HG02642 (cell line): ENCODE data around the gene PPP1R14D.

Experiments
- ATAC-seq: cut with Tn5 transposase; IDR thresholded peaks from one replicate; pipeline ENCODE4 v1.9.1; 2021; ENCODE audit warnings: mild to moderate bottlenecking; ENCODE audit not compliant: unreplicated experiment, poor library complexity

PPP1R14D gene

DNA sequence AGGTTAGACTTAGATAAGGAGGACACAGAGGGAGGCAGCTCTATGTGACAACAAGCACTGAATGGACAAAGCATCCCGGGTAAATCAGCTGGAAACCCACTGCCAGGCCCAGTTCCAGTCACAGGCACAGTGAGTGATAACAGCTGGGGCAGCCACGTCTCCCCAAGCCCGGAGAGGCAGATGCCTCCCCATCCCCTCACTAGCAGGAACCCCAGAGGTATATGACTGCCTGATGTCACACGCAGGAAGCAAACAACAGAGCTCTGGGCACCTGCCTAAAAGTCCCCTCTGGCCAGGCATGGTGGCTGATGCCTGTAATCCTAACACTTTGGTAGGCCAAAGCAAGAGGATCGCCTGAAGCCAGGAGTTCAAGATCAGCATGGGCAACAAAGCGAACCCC lies 40.5 kb downstream of the PPP1R14D start:
- ATAC-seq, result no peak

GRCh38 chr15:40787344-40787841 lies 41.1 kb downstream of the PPP1R14D start:
- no peak for ATAC-seq

DNA sequence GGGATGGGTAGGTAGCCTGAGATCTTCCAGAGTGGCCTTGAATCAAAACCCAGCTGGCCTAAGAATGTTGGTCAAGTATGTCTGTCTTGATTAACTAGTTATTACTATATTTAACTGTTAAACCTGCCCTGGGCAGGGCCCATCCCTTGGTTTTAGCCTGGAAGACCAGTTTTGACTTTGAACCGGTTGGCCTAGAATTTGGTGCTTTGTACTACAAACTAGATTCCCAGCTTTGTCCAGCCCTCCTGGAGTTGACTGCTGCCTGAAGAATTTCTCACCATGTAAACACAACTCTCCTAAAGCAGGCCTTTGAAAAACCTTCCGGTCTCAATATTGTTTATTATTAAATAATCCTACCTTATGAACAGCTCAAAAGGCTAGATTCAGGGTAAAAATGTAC lies 42.7 kb downstream of the PPP1R14D start:
- ATAC-seq, result no peak

- no peak for ATAC-seq
Observed at GRCh38 chr15:40785164-40785563, 43.3 kb downstream of the PPP1R14D start.

DNA sequence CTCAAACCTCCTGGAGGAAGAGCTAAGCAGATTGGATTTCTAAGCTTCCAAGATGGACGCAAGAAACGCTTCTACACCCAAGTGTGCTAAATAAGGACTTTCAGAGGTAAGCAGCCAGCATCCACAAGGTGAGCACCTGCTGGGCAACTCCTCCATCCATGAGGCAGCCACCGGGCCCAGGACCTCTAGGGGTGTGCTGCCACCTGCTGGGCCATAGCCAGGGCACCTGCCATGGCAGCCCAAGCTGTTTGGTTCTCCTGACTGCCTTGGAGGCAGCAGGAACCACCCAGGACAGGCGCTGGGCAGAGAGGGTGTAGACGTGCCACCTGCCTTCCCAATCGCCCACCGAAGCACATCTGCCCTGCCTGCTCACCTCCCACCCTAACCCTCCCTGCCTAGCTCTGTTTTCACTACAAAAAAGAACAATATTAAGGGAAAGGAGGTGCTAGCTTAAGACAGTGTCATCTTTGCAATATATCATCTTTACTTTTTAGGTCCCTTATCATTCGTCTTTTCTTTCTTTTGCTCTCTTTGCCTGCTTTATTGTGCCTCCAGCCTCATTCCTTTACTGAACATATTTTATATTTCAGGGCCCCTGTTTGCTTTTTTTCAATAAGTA lies 45.8 kb downstream of the PPP1R14D start:
- ATAC-seq, result peak; percentile 81

DNA sequence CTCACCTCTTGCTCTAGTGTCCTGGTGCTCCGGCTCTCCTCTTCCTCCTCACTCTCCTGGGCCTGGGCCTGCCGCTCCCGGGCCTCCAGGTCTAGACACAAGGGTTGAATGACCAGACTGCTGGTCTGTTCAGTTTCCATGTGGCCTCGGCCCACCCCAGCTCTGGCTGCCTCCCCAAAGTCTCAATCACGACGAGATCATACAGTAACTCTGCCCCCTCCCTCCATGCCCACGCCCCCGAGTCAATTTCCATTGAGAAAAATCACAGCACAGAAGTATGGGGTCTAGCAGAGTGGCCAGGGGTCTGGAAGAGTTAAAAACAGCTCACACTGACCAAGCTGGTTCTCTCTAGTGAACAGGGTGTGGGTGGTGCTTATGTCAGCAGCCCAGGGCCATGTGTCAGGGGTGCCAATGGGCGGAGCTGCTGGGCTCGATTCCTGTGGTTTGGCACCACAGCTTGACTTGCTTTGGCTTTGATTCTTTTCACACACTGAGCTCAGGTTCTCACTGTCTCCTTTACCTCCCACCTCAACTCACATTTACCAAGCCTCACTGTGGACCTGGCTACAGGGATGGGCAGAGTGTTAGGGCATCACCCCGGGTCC lies 51.9 kb downstream of the PPP1R14D start:
- no peak for ATAC-seq

GRCh38 chr15:40775740-40776536 lies 52.6 kb downstream of the PPP1R14D start:
- ATAC-seq, result no peak

DNA sequence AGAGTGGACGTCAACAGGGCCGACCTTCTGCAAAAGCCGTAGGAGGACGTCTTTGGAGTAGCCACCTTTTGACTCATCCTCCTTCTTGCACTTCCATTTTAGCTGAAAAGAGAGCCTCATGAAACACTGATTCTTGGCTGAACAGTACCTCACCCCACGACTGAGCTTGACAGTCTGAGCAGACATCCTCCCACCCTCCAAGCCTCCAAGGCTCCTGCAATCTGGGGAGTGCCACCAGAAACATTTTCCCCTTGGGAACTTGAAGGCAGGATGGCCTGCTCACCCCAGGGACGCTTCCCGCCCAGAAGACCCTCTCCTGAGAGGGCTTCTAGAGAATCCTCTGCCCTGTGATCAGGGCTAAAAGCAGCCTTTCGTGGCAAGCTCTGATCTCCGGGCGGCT lies 53.5 kb downstream of the PPP1R14D start:
- no peak for ATAC-seq

DNA sequence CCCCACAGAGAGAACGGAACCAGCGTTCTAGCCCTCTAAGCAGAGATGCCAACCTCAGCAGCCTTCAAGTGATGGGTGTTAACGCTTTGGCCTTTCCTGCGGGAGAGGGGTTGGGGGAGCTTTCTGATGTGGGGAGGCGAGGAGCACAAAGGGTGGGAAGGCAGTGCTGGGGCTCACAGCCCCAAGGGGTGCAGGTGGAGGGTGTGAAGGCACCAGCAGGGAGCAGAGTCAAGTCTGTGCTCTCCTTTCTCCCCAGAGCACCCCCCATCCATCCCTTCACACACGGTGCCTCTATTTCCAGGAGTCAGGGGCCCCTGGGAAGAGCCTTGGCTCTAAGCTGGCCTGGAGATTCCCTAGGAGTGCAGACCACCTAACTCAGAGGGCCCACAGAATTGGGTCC lies 54.6 kb downstream of the PPP1R14D start:
- ATAC-seq, result no peak

DNA sequence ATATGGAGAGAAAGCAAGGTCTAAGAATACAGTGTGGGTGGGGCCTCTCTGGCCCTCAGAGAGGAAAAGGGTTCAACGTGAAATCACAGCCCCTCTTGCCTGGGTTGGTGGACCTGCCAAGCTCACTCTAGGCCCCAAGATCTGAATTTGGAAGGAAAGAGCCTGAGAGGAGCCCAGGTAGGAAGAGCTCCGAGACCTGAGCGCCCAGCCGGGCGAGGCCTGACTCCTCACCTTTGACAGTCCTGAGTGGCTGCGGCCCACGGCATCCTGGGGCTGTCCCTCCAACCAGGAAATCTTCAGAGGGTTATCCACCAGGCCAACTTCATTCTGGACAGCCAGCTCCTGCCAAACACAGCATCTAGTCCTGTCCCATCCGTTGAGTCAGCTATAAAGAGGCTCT lies 55.0 kb downstream of the PPP1R14D start:
- ATAC-seq, result no peak

GRCh38 chr15:40772014-40772413 lies 56.5 kb downstream of the PPP1R14D start:
- no peak for ATAC-seq

- no peak for ATAC-seq
Observed at GRCh38 chr15:40771242-40771641, 57.3 kb downstream of the PPP1R14D start.

DNA sequence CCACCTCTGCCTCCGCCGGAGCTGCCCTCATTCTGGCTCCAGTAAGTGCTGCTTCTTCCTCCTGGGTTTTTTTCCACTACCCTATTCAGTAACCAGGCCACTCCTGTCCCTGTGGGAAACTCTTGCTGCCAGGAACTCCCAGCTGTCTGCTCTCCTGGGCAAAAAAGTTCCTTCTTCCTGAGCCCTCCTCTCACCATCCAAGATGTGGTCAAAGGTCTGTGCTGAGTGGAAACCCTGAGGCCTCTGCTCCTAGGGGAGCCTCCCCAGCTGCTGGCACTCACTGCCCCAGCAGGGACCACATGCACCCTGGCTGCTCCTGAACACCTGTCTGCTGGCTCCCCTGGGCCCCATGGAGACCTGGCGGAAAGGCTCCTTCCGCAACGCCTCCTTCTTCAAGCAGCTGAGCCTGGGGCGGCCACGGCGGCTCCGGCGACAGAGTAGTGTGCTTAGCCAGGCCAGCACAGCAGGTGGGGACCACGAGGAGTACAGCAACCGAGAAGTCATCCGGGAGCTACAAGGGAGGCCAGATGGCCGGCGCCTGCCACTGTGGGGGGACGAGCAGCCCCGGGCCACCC lies 58.3 kb downstream of the PPP1R14D start:
- peak; percentile 7 for ATAC-seq

GRCh38 chr15:40769274-40770146 lies 59.0 kb downstream of the PPP1R14D start, which contains the start of gene C15orf62:
Gene C15orf62 (plus strand): TSS chr15:40769980. CDS start chr15:40770496, 516 bp downstream.
- ATAC-seq, result peak; percentile 51

GRCh38 chr15:40768521-40769273 lies 59.8 kb downstream of the PPP1R14D start:
- ATAC-seq, result peak; percentile 6

DNA sequence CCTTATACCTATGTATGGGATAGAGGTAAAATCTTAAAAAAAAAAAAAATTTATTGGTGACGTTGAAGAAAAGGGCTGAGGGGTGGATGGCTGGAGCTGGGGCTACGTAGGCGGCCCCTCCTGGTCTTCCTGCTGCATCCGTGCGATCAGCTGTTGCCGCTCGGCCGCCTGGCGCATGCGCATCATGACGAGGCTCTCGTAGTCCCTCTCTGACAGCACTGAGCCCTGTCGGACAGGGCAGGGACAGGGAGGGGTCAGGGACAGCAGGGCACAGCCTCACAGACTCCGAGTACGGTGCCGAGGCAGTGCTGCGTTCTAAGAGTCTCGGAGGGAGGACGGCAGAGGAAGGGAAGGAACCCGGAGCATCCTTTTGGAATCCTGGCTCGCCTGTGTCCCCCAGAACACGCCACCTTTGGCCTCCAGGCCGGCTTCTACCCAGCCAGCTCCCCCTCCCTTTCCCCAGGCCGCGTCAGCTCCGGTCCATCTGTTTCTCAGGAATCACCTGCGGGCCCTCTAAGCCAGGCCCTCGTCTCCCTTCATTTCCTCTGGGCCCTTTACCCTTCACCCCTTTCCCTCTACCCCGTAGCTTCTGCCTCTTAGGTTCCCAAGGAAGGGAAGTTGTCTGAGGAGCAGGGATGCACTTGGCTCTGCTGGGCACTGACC lies 60.5 kb downstream of the PPP1R14D start:
- ATAC-seq, result no peak

GRCh38 chr15:40766906-40767837 lies 61.3 kb downstream of the PPP1R14D start:
- ATAC-seq, result no peak
